Choroid plexus epithelial cell (primary cell): ENCODE data around the gene MT1H.
A peak's percentile ranks its signal among the peaks of the same experiment; 100 is the strongest.

Experiments used
- DNase-seq: peaks from one replicate; pipeline ENCODE4 v3.0.0-alpha.2; 2010; ENCODE audit warnings: low read depth
- H3K4me3 ChIP-seq: 2 replicates; pipeline ENCODE4 v1.5.1; 2011; ENCODE audit warnings: low read depth, mild to moderate bottlenecking, control low read depth, low read length, moderate library complexity
- TF ChIP-seq, protein P1 (sequence below): conservative IDR thresholded peaks from 2 replicates; pipeline ENCODE4 v1.5.1; 2011; ENCODE audit warnings: low read depth, mild to moderate bottlenecking, control low read depth, inconsistent platforms, low read length, moderate library complexity

The MT1H gene

GRCh38 chr16:56690420-56691122 is 21.0 kb downstream of the MT1H start:
- no peak for DNase-seq
- TF ChIP-seq, protein P1, sequence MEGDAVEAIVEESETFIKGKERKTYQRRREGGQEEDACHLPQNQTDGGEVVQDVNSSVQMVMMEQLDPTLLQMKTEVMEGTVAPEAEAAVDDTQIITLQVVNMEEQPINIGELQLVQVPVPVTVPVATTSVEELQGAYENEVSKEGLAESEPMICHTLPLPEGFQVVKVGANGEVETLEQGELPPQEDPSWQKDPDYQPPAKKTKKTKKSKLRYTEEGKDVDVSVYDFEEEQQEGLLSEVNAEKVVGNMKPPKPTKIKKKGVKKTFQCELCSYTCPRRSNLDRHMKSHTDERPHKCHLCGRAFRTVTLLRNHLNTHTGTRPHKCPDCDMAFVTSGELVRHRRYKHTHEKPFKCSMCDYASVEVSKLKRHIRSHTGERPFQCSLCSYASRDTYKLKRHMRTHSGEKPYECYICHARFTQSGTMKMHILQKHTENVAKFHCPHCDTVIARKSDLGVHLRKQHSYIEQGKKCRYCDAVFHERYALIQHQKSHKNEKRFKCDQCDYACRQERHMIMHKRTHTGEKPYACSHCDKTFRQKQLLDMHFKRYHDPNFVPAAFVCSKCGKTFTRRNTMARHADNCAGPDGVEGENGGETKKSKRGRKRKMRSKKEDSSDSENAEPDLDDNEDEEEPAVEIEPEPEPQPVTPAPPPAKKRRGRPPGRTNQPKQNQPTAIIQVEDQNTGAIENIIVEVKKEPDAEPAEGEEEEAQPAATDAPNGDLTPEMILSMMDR: no peak
- H3K4me3 ChIP-seq: no peak overlapping the region

- H3K4me3 ChIP-seq: no peak overlapping the region
- TF ChIP-seq, protein P1: no peak
- peak; percentile 33 for DNase-seq
Measured at GRCh38 chr16:56691885-56692284, 22.3 kb downstream of the MT1H start.

DNA sequence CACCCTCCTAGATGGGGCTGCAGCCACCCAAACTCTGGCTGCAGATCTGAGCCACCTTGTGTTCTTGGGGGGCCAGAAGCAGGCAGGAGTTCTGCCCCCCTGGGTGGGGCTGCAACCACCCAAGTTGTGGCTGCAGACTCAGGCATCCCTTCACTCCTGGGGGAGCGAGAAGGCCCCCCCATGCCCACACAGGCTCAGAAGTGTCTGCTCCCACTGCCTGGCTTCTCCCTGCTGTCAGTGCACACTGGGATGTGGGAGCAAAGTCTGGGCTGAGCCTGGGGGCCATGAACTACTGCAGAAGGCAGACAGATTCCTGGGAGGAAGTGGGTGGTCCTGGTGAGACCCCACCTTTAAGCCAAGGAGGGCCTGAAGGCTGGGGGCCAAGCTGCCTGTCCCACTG is 25.6 kb downstream of the MT1H start:
- TF ChIP-seq, protein P1: no peak
- DNase-seq: no peak
- H3K4me3 ChIP-seq: no peak overlapping the region

DNA sequence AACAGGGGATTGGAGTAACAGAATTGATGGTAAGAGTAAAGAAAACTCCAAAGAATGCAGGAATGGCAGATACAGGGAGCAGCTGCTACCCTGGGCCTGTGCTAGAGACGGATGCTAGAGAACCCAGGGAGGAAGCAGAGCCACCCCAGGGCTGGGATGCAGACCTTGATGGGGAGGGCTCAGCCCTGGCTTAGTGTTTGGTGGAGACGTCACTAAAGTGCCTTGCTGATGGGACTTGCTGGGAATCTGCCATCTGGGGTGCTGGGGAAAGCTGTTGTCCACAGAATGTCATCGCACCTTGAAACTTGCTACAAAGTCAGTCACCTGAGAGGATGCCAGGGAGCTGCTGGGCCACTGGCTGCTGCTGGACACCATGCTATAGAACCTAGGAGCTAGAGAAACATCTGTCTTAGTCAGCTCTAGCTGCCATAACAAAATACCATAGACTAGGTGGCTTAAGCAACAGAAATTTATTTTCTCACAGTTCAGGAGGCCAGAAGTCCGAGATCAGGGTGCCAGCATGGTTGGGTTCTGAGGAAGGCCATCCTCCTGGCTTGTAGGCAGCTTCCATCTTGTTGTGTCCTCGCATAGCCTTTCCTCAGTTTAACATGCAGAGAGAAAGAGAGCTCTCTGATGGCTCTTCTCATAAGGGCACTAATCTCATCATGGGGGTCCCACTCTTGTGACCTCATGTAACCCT is 28.0 kb downstream of the MT1H start:
- DNase-seq: no peak
- TF ChIP-seq, protein P1: no peak
- H3K4me3 ChIP-seq: no peak overlapping the region

- no peak overlapping the region for H3K4me3 ChIP-seq
- peak; percentile 37 for DNase-seq
- TF ChIP-seq, protein P1: no peak
Measured at GRCh38 chr16:56700195-56700594, 30.6 kb downstream of the MT1H start.

- no peak overlapping the region for H3K4me3 ChIP-seq
- no peak for DNase-seq
- TF ChIP-seq, protein P1: no peak
Measured at GRCh38 chr16:56700631-56701030, 31.0 kb downstream of the MT1H start.

GRCh38 chr16:56701534-56701933 is 31.9 kb downstream of the MT1H start:
- no peak overlapping the region for H3K4me3 ChIP-seq
- DNase-seq: no peak

More at GRCh38 chr16:56701534-56701933, 31.9 kb downstream of the MT1H start:
- TF ChIP-seq, protein P1: no peak
